IMR-90 (cell line): ENCODE measurements around the gene GALNT13. TPM values are rescaled to one million over a fixed set of nuclear protein-coding genes. Genes with fewer than 3 reads are reported as not detected.

ENCODE experiments used
- ATAC-seq: fragments of 200-7000 bp; cut with Tn5 transposase; 2 replicates; pipeline ENCODE4 v1.9.1; 2020; ENCODE audit warnings: low read depth, mild to moderate bottlenecking, moderate library complexity
- BruUV-seq: library from RNA; stranded (reverse); fragments of 400-500 nt; replicated peaks from 2 replicates; lab custom pipeline; 2021; lab: Mats Ljungman, UMichigan
- CTCF ChIA-PET: fragments of 300-600 bp; formaldehyde crosslinking; extraction: SDS; loops from one replicate; lab custom pipeline; 2021; ENCODE audit warnings: antibody characterized with exemption; lab: Yijun Ruan, JAX
- POLR2A ChIA-PET: fragments of 300-600 bp; sonication (Branson Sonifier 250); formaldehyde crosslinking; loops from one replicate; lab custom pipeline; 2022; ENCODE audit warnings: antibody characterized with exemption; ENCODE audit not compliant: unreplicated experiment; lab: Charles Lee
- DNase-seq: peaks from one replicate; pipeline ENCODE4 v3.0.0; 2013
- H2AFZ ChIP-seq: replicated peaks from 2 replicates; pipeline ENCODE3; 2013; ENCODE audit warnings: low read length, mild to moderate bottlenecking; ENCODE audit not compliant: poor library complexity
- H2AK5ac ChIP-seq: 2 replicates; pipeline ENCODE4 v1.6.1; 2013; ENCODE audit warnings: low read depth, low read length, inconsistent platforms
- H2AK9ac ChIP-seq: replicated peaks from 2 replicates; pipeline ENCODE3; 2013; ENCODE audit warnings: mild to moderate bottlenecking, low read depth, low read length, moderate library complexity; ENCODE audit not compliant: poor library complexity
- H2BK120ac ChIP-seq: 2 replicates; pipeline ENCODE4 v1.6.1; 2013; ENCODE audit warnings: low read depth, low read length, inconsistent platforms
- H2BK15ac ChIP-seq: 3 replicates; pipeline ENCODE4 v1.6.1; 2013; ENCODE audit warnings: low read depth, low read length, inconsistent platforms
- H2BK20ac ChIP-seq: 2 replicates; pipeline ENCODE4 v1.6.1; 2013; ENCODE audit warnings: low read depth, mild to moderate bottlenecking, inconsistent platforms, low read length, moderate library complexity
- H2BK5ac ChIP-seq: 2 replicates; pipeline ENCODE4 v1.6.1; 2013; ENCODE audit warnings: mild to moderate bottlenecking, low read depth, low read length, inconsistent platforms; ENCODE audit not compliant: poor library complexity, severe bottlenecking
- H3K14ac ChIP-seq: replicated peaks from 2 replicates; pipeline ENCODE4 v1.6.1; 2013; ENCODE audit warnings: low read depth, low read length, inconsistent platforms
- H3K18ac ChIP-seq: 2 replicates; pipeline ENCODE4 v1.6.1; 2013; ENCODE audit warnings: low read depth, low read length, control low read depth
- H3K23ac ChIP-seq: 2 replicates; pipeline ENCODE4 v1.6.1; 2013; ENCODE audit warnings: low read depth, low read length, inconsistent platforms
- H3K27ac ChIP-seq: 2 replicates; pipeline ENCODE4 v1.5.1; 2013; ENCODE audit warnings: mild to moderate bottlenecking, control low read depth, low read length; ENCODE audit not compliant: insufficient read depth
- H3K27me3 ChIP-seq: 2 replicates; pipeline ENCODE4 v1.6.1; 2013; ENCODE audit warnings: low read length; ENCODE audit not compliant: control insufficient read depth, insufficient read depth
- H3K36me3 ChIP-seq: 2 replicates; pipeline ENCODE4 v1.6.1; 2013; ENCODE audit warnings: low read length, mixed read lengths; ENCODE audit not compliant: control insufficient read depth, insufficient read depth
- H3K4ac ChIP-seq: 2 replicates; pipeline ENCODE4 v1.6.1; 2013; ENCODE audit warnings: low read depth, low read length, inconsistent platforms
- H3K4me1 ChIP-seq: 2 replicates; pipeline ENCODE4 v1.6.1; 2013; ENCODE audit warnings: low read length, mixed read lengths; ENCODE audit not compliant: control insufficient read depth, insufficient read depth
- H3K4me2 ChIP-seq: 2 replicates; pipeline ENCODE4 v1.6.1; 2013; ENCODE audit warnings: low read depth, mild to moderate bottlenecking, control low read depth, low read length, moderate library complexity
- H3K4me3 ChIP-seq: 2 replicates; pipeline ENCODE4 v1.5.1; 2013; ENCODE audit warnings: low read depth, mild to moderate bottlenecking, control low read depth, low read length, moderate library complexity; ENCODE audit not compliant: insufficient read depth
- H3K56ac ChIP-seq: 2 replicates; pipeline ENCODE4 v1.6.1; 2013; ENCODE audit warnings: low read length, inconsistent platforms; ENCODE audit not compliant: insufficient read depth; ENCODE audit errors: extremely low read depth
- H3K79me1 ChIP-seq, 2 experiments: 2 replicates each; pipeline ENCODE4 v1.6.1; 2013; ENCODE audit warnings: low read length in 2 of 2, inconsistent platforms in 1 of 2, low read depth in 1 of 2
- H3K9ac ChIP-seq: 2 replicates; pipeline ENCODE4 v1.6.1; 2013; ENCODE audit warnings: low read depth, low read length, control low read depth
- H3K9me1 ChIP-seq: 2 replicates; pipeline ENCODE4 v1.6.1; 2013; ENCODE audit warnings: low read length, inconsistent platforms; ENCODE audit not compliant: insufficient read depth
- H3K9me3 ChIP-seq: 2 replicates; pipeline ENCODE4 v1.6.1; 2013; ENCODE audit warnings: low read length; ENCODE audit not compliant: control insufficient read depth, insufficient read depth
- H4K20me1 ChIP-seq: 2 replicates; pipeline ENCODE4 v1.6.1; 2013; ENCODE audit warnings: low read length, inconsistent platforms; ENCODE audit not compliant: insufficient read depth
- H4K5ac ChIP-seq: 2 replicates; pipeline ENCODE4 v1.6.1; 2013; ENCODE audit warnings: mild to moderate bottlenecking, low read depth, low read length, control low read depth
- H4K8ac ChIP-seq, 2 experiments: 2 replicates each; pipeline ENCODE4 v1.6.1; 2013; ENCODE audit warnings: low read depth in 2 of 2, low read length in 2 of 2, control low read depth in 1 of 2, inconsistent platforms in 1 of 2
- H4K91ac ChIP-seq: 2 replicates; pipeline ENCODE4 v1.6.1; 2013; ENCODE audit warnings: low read depth, low read length, inconsistent platforms; ENCODE audit not compliant: insufficient read depth
- CEBPB ChIP-seq: IDR thresholded peaks from 2 replicates; pipeline ENCODE4 v1.6.1; 2012; ENCODE audit warnings: low read depth, low read length, improper control_type of control experiment
- CHD1 ChIP-seq: IDR thresholded peaks from 2 replicates; pipeline ENCODE4 v1.6.1; 2012; ENCODE audit warnings: low read depth, low read length, improper control_type of control experiment
- FOS ChIP-seq: fragments of 150-350 bp; IDR thresholded peaks from 2 replicates; pipeline ENCODE4 v1.6.1; 2016; ENCODE audit warnings: low read depth, low read length
- MAFK ChIP-seq: IDR thresholded peaks from 2 replicates; pipeline ENCODE4 v1.6.1; 2012; ENCODE audit warnings: low read depth, low read length, improper control_type of control experiment
- MAZ ChIP-seq: IDR thresholded peaks from 2 replicates; pipeline ENCODE4 v1.6.1; 2012; ENCODE audit warnings: low read depth, mild to moderate bottlenecking, low read length, improper control_type of control experiment, moderate library complexity, borderline replicate concordance
- MXI1 ChIP-seq: IDR thresholded peaks from 2 replicates; pipeline ENCODE4 v1.6.1; 2012; ENCODE audit warnings: low read depth, mild to moderate bottlenecking, low read length, moderate library complexity, borderline replicate concordance
- NFE2L2 ChIP-seq: fragments of 150-350 bp; IDR thresholded peaks from 2 replicates; pipeline ENCODE4 v1.6.1; 2016; ENCODE audit warnings: low read depth, mild to moderate bottlenecking, low read length
- POLR2A ChIP-seq: IDR thresholded peaks from 2 replicates; pipeline ENCODE4 v1.6.1; 2012; ENCODE audit warnings: mild to moderate bottlenecking, low read depth, low read length
- RCOR1 ChIP-seq: IDR thresholded peaks from 2 replicates; pipeline ENCODE4 v1.6.1; 2012; ENCODE audit warnings: mild to moderate bottlenecking, low read length, improper control_type of control experiment; ENCODE audit not compliant: insufficient replicate concordance
- RFX5 ChIP-seq: IDR thresholded peaks from 2 replicates; pipeline ENCODE4 v1.8.0; 2012; ENCODE audit warnings: low read depth, mild to moderate bottlenecking, low read length, moderate library complexity
- SMC3 ChIP-seq: fragments of 150-350 bp; IDR thresholded peaks from 2 replicates; pipeline ENCODE4 v1.6.1; 2016; ENCODE audit warnings: low read depth, mild to moderate bottlenecking, antibody characterized with exemption, low read length, moderate library complexity
- USF2 ChIP-seq: fragments of 150-350 bp; IDR thresholded peaks from 2 replicates; pipeline ENCODE4 v1.6.1; 2017; ENCODE audit warnings: mild to moderate bottlenecking, antibody characterized with exemption, low read length, low read depth
- WGBS, 2 experiments: methylation state at CpG; one replicate each; pipeline versions ENCODE4 v1.1.5 to v1.1.7; 2013; ENCODE audit warnings: missing lambda C conversion rate in 2 of 2; ENCODE audit not compliant: insufficient read length in 1 of 2; ENCODE audit errors: extremely low coverage in 2 of 2; 5-methylcytosine and 5-hydroxymethylcytosine counted together
- dilution Hi-C: fragments of 300-500 bp; cut with HindIII; formaldehyde crosslinking; loops from one replicate; pipeline ENCODE4 v1.14.3; 2018; ENCODE audit warnings: low sequenced_read_pairs; ENCODE audit not compliant: unreplicated experiment
- in situ Hi-C: fragments of 300-500 bp; cut with MboI; formaldehyde crosslinking; loops from 3 replicates; pipeline ENCODE4 v1.14.3; 2019; ENCODE audit warnings: low sequenced_read_pairs, inconsistent platforms, mixed read lengths
- intact Hi-C: fragments of 100-400 bp; cut with micrococcal nuclease; formaldehyde crosslinking; loops from 2 replicates; pipeline ENCODE4 v1.10.0; 2022
- polyA plus RNA-seq, 3 experiments: library from polyadenylated mRNA; depleted of rRNA; stranded (reverse); fragments of >200 nt; gene quantifications; 2 replicates each; pipeline ENCODE4 v1.2.3, GENCODE V29; 2012; ENCODE audit warnings: low replicate concordance in 1 of 3
- total RNA-seq: library from RNA; depleted of rRNA; stranded (reverse); fragments of >200 nt; gene quantifications from 2 replicates; pipeline ENCODE4 v1.2.3, GENCODE V29; 2012
- TF ChIP-seq, protein P1 (sequence below): fragments of 150-350 bp; IDR thresholded peaks from 2 replicates; pipeline ENCODE4 v1.6.1; 2016; ENCODE audit warnings: low read depth, mild to moderate bottlenecking, low read length, moderate library complexity, borderline replicate concordance
- TF ChIP-seq, protein P2 (sequence below): conservative IDR thresholded peaks from 2 replicates; pipeline ENCODE4 v1.5.1; 2012; ENCODE audit warnings: mild to moderate bottlenecking, low read depth, low read length, improper control_type of control experiment

The GALNT13 gene
- total and polyA plus RNA-seq, 2 of the 4 experiments (the other 2 are of a cell fraction): 0.03 TPM; not detected in 1

DNA sequence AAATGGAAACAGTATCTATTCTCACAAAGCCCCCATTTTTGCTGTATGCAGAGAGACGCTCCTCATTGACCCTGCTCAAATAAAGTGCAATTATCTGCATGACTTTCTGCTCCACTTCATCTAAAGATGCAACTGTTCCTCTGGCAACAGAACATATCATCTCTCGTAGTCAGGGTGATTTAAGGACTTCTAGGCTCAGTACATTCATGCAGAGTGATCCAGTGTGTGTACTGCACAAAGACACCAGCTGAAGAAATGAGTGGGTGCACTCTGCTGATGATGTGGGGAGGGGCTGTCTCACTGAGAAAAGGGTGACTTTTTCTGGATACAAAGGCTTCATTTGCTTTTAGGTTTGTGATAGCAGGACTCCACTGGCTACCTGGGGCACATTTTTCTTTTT lies 355.2 kb downstream of the GALNT13 start:
- Histone ChIP-seq H3K27me3 (no peaks in the 10 kb centered on the region), H2BK15ac (no peak overlapping the region), H3K23ac (no peak overlapping the region), H3K4ac (no peak overlapping the region), H3K18ac (no peak overlapping the region), H3K4me1 (no peaks in the 10 kb centered on the region), H4K5ac (no peak overlapping the region), H4K20me1 (no peaks in the 10 kb centered on the region), H3K4me2 (no peak overlapping the region), H2AK9ac (no peak overlapping the region), H2BK20ac (no peak overlapping the region), H2AK5ac (no peak overlapping the region), H4K91ac (no peak overlapping the region), H3K9ac (no peak overlapping the region), H3K56ac (no peak overlapping the region), H3K9me3 (no peaks in the 10 kb centered on the region; the same call in 1 of the 2 replicates), H3K36me3 (no peaks in the 10 kb centered on the region), H4K8ac (no peak overlapping the region), H3K27ac (no peak overlapping the region), H2AFZ (no peak overlapping the region), H3K79me1 (no peaks in the 10 kb centered on the region), H3K9me1 (no peaks in the 10 kb centered on the region), H3K4me3 (no peak overlapping the region), H2BK120ac (no peak overlapping the region), H3K14ac (no peak overlapping the region), H2BK5ac (no peak overlapping the region)
- ATAC-seq (no peak), DNase-seq (no peak)
- BruUV-seq: no TSS peak
- ChIA-PET POLR2A (no interaction called here), CTCF (no interaction called here)
- no peak for TF ChIP-seq MXI1
- no peak for TF ChIP-seq SMC3
- TF ChIP-seq POLR2A: no peak
- no peak for TF ChIP-seq USF2
- no peak for TF ChIP-seq NFE2L2
- TF ChIP-seq, protein P1, sequence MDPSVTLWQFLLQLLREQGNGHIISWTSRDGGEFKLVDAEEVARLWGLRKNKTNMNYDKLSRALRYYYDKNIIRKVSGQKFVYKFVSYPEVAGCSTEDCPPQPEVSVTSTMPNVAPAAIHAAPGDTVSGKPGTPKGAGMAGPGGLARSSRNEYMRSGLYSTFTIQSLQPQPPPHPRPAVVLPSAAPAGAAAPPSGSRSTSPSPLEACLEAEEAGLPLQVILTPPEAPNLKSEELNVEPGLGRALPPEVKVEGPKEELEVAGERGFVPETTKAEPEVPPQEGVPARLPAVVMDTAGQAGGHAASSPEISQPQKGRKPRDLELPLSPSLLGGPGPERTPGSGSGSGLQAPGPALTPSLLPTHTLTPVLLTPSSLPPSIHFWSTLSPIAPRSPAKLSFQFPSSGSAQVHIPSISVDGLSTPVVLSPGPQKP: no peak
- no peak for TF ChIP-seq CHD1
- no peak for TF ChIP-seq FOS
- TF ChIP-seq, protein P2, sequence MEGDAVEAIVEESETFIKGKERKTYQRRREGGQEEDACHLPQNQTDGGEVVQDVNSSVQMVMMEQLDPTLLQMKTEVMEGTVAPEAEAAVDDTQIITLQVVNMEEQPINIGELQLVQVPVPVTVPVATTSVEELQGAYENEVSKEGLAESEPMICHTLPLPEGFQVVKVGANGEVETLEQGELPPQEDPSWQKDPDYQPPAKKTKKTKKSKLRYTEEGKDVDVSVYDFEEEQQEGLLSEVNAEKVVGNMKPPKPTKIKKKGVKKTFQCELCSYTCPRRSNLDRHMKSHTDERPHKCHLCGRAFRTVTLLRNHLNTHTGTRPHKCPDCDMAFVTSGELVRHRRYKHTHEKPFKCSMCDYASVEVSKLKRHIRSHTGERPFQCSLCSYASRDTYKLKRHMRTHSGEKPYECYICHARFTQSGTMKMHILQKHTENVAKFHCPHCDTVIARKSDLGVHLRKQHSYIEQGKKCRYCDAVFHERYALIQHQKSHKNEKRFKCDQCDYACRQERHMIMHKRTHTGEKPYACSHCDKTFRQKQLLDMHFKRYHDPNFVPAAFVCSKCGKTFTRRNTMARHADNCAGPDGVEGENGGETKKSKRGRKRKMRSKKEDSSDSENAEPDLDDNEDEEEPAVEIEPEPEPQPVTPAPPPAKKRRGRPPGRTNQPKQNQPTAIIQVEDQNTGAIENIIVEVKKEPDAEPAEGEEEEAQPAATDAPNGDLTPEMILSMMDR: no peak
- TF ChIP-seq MAFK: no peak
- TF ChIP-seq RFX5: no peak
- no peak for TF ChIP-seq RCOR1
- no peak for TF ChIP-seq CEBPB
- no peak for TF ChIP-seq MAZ
- intact Hi-C loops (no loop called here), dilution Hi-C loops (no loop called here), in situ Hi-C loops (no loop called here)
- WGBS, 2 experiments: no CpG with 5 or more reads among the region's 2 CpGs
